Inflammatory macrophage treated with lipopolysaccharide for 4 hours (primary cell): ENCODE results near the gene UBE2N.
A peak's percentile ranks its signal among the peaks of the same experiment; 100 is the strongest.

ENCODE experiments used
- DNase-seq: peaks from one replicate; pipeline ENCODE4 v3.0.0-alpha.2; 2020

Gene UBE2N

DNA sequence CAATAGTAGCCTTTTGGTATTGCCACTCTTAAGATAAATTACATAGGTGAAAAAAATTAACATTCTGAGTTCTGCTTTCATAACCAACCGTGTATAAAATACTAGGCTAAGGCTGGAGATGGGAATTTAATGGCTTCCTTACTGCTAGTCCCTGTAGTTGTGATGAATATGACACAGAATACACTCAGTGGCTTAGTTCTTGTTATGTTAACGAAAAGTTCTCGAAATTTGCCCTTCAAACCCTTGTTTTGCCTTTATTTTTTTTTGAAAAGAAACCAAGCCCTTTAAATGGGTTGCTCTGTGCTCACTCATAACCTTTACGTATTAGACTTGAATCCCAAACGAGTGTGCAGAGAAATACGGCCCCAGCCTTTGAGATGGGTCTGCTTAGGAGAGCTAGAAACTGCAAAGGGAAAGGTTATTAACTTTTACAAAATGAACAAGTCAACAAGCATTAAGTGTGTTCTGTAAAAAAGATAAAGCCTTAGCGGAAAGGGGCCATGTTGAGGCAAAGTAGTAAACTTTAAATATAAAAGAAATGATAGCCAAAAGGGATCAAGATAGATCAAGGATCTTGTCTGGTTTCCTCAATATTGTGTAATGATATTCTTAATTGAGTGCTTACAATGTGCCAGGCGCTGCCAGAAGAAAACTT is 62.3 kb downstream of the UBE2N start:
- DNase-seq = no peak

DNA sequence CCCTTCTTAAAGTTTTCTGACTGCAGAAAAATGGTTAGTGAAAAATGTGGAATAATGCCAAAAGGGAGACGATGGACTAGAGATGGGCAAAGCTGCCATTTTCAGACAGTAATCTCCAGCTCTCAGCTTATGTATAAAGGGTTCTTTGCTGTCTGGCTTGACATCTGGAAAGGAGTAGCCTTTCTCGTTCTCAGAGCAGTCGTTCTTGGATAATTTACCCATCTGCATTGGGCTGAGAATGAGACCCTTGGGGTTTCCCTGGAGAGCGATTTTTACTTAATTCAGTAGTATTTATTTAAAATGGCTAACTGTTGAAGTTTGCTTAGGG is 62.8 kb downstream of the UBE2N start:
- DNase-seq = no peak

- DNase-seq = peak; percentile 77
Measured at GRCh38 chr12:93378196-93378997, 63.4 kb downstream of the UBE2N start.

GRCh38 chr12:93377252-93378195 is 64.2 kb downstream of the UBE2N start, which contains the start of gene NUDT4:
Gene NUDT4, plus strand, starts transcription at chr12:93377925. Its CDS starts 398 bp downstream, at chr12:93378323.
- peak; percentile 89 for DNase-seq

DNA sequence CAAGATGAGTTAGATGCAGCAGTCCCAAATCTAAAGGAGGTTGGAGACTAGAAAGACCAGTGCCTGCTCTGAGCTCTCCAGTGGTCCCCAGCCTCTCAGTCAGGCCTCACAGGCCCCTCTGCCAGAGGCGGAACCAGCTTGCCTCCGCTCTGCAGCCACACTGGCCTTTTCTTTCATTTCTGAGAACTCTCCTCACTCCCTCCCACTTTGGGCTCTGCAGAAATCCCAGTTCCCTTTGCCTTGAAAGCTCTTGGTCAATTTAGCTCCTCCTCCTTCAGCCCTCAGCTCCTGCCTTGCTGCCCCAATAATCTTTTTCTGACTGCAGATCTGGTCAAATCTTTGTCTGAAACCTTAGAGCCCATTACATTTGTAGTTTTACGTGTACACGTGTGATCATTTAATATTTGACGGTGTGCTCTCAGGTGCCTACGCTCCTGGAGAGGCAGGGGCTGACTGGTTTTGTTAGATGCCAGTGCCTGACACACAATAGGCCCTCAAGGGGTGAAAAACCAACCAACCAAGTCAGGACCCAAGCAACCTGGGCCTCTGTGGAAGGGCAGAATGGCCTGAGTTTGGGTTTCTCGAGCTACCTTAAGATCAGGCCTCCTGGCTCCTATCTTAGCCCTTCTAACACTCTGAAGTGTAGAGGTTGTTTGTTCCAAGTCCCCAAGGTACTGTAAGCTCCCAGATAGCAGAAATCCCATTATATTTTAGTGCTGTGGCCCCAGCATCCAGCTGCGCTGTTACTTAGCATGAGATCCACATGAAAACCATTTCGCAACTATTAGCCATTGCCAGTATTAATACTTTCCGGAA is 65.1 kb downstream of the UBE2N start:
- DNase-seq = peak; percentile 90

GRCh38 chr12:93375906-93376305 is 65.8 kb downstream of the UBE2N start:
- DNase-seq = no peak

- DNase-seq = peak; percentile 59
Measured at GRCh38 chr12:93373961-93374656, 67.6 kb downstream of the UBE2N start.

GRCh38 chr12:93370947-93371346 is 70.8 kb downstream of the UBE2N start:
- no peak for DNase-seq

DNA sequence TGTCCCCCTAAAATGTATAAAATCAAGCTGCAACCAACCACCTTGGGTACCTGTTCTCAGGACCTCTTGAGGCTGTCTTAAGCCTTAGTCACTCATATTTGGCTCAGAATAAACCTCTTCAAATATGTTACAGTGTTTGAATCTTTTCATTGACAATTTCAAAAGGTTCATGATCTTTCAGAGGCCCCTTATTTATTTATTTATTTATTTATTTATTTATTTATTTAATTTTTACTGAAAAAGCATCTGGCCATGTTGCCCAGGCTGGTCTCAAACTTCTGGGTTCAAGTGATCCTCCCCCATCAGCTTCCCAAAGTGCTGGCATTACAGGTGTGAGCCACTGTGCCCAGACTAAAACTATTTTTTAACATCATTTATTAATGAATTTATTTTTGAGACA is 72.2 kb downstream of the UBE2N start:
- no peak for DNase-seq

DNA sequence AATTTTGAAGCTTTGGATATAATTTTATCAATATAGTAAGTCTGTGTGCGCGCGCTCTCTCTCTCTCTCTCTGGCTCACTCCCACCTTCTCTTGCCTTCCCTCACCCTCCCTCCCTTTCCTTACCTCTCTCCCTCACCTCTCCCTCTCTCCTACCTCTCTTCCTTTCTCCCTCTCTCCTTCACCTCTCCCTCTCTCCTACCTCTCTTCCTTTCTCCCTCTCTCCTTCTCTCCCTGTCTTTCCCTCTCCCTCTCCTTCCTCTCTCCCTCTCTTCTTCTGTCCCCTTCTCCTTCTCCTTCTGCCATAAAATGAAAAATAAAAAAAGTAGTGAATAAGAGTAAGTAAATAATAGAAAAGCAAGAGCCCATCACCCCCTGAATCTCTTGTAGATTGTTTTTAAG is 73.0 kb downstream of the UBE2N start:
- no peak for DNase-seq

- DNase-seq = no peak
Measured at GRCh38 chr12:93366422-93366821, 75.3 kb downstream of the UBE2N start.

DNA sequence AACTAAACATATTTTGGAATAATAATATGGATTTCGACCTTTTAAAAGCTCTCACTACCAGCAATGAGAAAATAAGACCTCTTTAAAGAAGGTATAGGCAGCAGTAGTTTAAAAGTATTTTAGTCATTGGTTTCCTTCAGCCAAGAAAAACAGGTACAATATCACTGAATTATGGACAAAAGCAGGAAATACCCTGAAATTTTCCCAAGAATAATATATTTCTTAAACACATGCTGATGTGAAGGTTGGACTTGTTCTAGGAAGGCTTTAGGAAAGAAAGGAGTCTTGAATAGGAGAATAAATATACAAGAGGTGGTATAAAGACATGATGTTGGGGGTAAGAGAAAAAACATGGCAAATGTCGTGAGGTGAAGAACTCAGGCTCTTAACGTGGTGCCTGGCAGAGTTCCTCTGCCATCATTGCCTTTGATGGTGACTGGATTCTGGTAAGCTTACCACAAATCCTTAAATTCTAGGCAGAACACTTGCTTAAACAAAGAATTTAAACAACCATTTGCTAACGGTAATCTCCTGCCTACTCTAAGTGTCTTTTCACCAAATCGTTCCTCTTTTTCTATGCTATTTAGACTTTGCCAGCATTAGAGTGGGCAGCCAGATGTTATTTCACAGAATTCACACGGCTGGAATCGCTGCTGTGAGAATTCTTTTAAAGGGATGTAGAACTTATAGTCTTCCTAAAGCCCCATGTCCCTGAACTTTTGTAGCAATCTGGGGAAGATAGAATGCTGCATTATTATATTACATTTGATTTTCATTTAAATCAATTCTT is 75.9 kb downstream of the UBE2N start:
- peak; percentile 43 for DNase-seq

DNA sequence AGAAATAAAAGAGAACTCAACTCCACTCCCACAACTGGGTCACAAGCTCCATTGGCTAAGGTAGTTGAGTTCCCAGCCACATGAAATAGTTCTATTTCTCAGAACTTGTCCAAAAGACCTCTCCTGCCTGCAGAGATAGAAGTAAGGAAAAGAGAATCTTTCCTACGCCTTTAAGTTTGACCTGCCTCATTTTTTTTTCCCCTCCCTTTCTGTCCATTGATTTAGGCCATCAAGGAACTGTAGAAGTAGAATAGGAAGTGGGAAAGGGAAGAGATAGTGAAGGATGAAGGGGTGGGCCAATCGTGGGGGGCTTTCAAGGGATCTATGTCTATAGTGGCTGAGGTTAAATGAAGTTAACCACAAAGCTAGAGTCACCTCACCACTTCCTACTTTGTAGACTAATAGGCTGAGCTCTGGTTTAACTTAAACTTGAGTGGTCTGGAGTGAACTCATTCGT is 77.9 kb downstream of the UBE2N start:
- DNase-seq = peak; percentile 46

DNA sequence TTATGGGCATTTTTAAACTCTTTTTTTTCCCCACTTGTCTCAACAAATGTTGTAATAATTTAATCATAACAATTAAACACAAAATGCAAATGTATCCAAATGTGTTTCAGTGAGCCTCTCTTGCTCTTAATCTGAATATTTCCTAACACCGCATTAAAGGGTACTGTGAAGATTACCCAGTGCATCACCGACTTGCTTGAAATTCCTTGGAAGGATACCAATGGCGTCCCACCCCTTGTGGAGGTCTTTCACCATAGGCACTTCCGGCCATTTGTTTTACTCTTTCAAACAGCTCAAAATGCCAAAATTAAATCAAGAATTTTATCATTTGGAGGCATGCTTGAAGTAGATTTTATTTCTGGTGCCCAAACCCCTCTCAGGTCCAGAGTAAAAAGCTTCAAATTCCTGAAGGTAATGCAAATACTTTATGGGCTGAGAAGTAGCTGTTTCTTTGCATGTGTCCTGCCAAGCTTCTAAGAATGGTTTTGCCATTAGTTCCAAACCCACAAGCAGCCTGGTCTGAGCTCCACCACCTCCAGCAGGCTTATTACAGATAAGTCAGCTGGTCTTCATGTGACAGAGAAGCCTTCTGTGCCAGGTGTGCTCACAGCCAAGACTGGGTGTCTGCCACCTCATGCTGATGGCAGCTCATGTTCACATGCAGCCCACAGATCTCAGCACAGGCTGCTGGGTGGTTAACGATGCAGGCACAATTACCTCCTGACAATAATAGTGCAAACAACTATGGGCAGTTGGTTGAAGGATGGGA is 80.4 kb downstream of the UBE2N start:
- no peak for DNase-seq

- no peak for DNase-seq
Measured at GRCh38 chr12:93360688-93361087, 81.1 kb downstream of the UBE2N start.

GRCh38 chr12:93358821-93359220 is 82.9 kb downstream of the UBE2N start:
- DNase-seq = no peak

- no peak for DNase-seq
Measured at GRCh38 chr12:93358058-93358457, 83.7 kb downstream of the UBE2N start.

DNA sequence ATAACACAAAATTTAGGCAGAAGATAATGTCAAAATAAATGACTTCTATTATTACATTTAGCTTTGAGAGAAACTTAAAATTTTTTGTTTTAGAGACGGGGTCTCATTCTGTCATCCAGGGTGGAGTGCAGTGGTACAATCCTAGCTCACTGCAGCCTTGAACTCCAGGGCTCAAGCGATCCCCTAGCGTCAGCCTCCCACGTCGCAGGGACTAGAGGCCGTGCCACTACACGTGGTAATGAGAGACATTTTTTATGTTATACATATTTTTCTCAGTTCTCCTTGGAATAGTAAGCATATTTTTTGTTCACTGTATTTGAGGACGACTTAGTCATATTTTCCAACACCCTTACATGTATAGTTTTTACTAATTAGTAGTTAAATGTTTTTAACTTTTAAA is 85.5 kb downstream of the UBE2N start:
- no peak for DNase-seq
